Anterior cingulate cortex (tissue), 58 donors: Measurements from ENCODE around the gene CHPF2.

ENCODE experiments used
- DNase-seq, 58 donors: peaks; one replicate each; lab custom pipeline; 2025; lab: John Stamatoyannopoulos, UW

Gene CHPF2

GRCh38 chr7:151280388-151281019 lies 48.2 kb downstream of the CHPF2 start:
- no peak for DNase-seq

- no peak for DNase-seq
Measured at GRCh38 chr7:151281686-151282085, 49.4 kb downstream of the CHPF2 start.

GRCh38 chr7:151282111-151282510 lies 49.8 kb downstream of the CHPF2 start:
- no peak for DNase-seq

- no peak for DNase-seq
Measured at GRCh38 chr7:151283302-151283701, 51.0 kb downstream of the CHPF2 start.

GRCh38 chr7:151286148-151286547 lies 53.9 kb downstream of the CHPF2 start:
- no peak for DNase-seq
